GM19099 (cell line): ENCODE data around the gene FAM163B.

Source experiments
- POLR2A ChIP-seq: IDR thresholded peaks from 3 replicates; pipeline ENCODE4 v1.6.1; 2011; ENCODE audit warnings: low read depth; ENCODE audit not compliant: insufficient read length; ENCODE audit errors: extremely low read depth

The FAM163B gene

GRCh38 chr9:133585481-133586351 is 23.5 kb downstream of the FAM163B start:
- TF ChIP-seq POLR2A = no peak

- no peak for TF ChIP-seq POLR2A
Observed at GRCh38 chr9:133584559-133585476, 24.4 kb downstream of the FAM163B start.

- TF ChIP-seq POLR2A = no peak
Observed at GRCh38 chr9:133584167-133584558, 25.0 kb downstream of the FAM163B start.

- TF ChIP-seq POLR2A = no peak
Observed at GRCh38 chr9:133583586-133583985, 25.6 kb downstream of the FAM163B start.

GRCh38 chr9:133583111-133583510 is 26.1 kb downstream of the FAM163B start:
- no peak for TF ChIP-seq POLR2A

GRCh38 chr9:133582501-133583045 is 26.6 kb downstream of the FAM163B start:
- no peak for TF ChIP-seq POLR2A

- TF ChIP-seq POLR2A = no peak
Observed at GRCh38 chr9:133581513-133582343, 27.5 kb downstream of the FAM163B start.

GRCh38 chr9:133581011-133581410 is 28.2 kb downstream of the FAM163B start:
- TF ChIP-seq POLR2A = no peak

- no peak for TF ChIP-seq POLR2A
Observed at GRCh38 chr9:133580419-133580738, 28.8 kb downstream of the FAM163B start.

- TF ChIP-seq POLR2A = no peak
Observed at GRCh38 chr9:133579601-133580418, 29.4 kb downstream of the FAM163B start.

- TF ChIP-seq POLR2A = no peak
Observed at GRCh38 chr9:133578524-133579441, 30.4 kb downstream of the FAM163B start.

GRCh38 chr9:133577737-133578112 is 31.5 kb downstream of the FAM163B start:
- no peak for TF ChIP-seq POLR2A

GRCh38 chr9:133576875-133577736 is 32.1 kb downstream of the FAM163B start:
- no peak for TF ChIP-seq POLR2A
